GM12872 (cell line): ENCODE results near the gene BNC2.

ENCODE experiments used
- CTCF ChIP-seq: IDR thresholded peaks from 3 replicates; pipeline ENCODE4 v1.5.1; 2011; ENCODE audit warnings: low read depth, mild to moderate bottlenecking, low read length, moderate library complexity; ENCODE audit not compliant: insufficient read depth

BNC2 gene

GRCh38 chr9:16535555-16535954 lies 334.9 kb downstream of the BNC2 start:
- no peak for TF ChIP-seq CTCF

GRCh38 chr9:16532681-16533450 lies 337.6 kb downstream of the BNC2 start:
- no peak for TF ChIP-seq CTCF

- no peak for TF ChIP-seq CTCF
Observed at GRCh38 chr9:16532272-16532671, 338.2 kb downstream of the BNC2 start.

- no peak for TF ChIP-seq CTCF
Observed at GRCh38 chr9:16530669-16531642, 339.5 kb downstream of the BNC2 start.

- no peak for TF ChIP-seq CTCF
Observed at GRCh38 chr9:16527573-16527972, 342.9 kb downstream of the BNC2 start.

- TF ChIP-seq CTCF: no peak
Observed at GRCh38 chr9:16526380-16526779, 344.1 kb downstream of the BNC2 start.

GRCh38 chr9:16524823-16525222 lies 345.6 kb downstream of the BNC2 start:
- TF ChIP-seq CTCF: no peak
